Panc1 (cell line): Measurements from ENCODE around the gene CACTIN. TPM values are rescaled to one million over a fixed set of nuclear protein-coding genes. Genes with fewer than 3 reads are reported as not detected.

Experiments used
- ATAC-seq: fragments of 200-7000 bp; cut with Tn5 transposase; 2 replicates; pipeline ENCODE4 v1.9.1; 2020; ENCODE audit warnings: mild to moderate bottlenecking, moderate library complexity
- BruUV-seq: library from RNA; stranded (reverse); fragments of 400-500 nt; replicated peaks from 2 replicates; lab custom pipeline; 2021; lab: Mats Ljungman, UMichigan
- CTCF ChIA-PET: fragments of 300-600 bp; sonication (Branson Sonifier 250); formaldehyde crosslinking; loops from one replicate; lab custom pipeline; 2022; ENCODE audit warnings: antibody characterized with exemption; lab: Charles Lee
- POLR2A ChIA-PET: fragments of 300-600 bp; sonication (Branson Sonifier 250); formaldehyde crosslinking; loops from one replicate; lab custom pipeline; 2022; ENCODE audit warnings: antibody characterized with exemption; lab: Charles Lee
- DNase-seq: peaks from one replicate; pipeline ENCODE4 v3.0.0-alpha.2; 2010; ENCODE audit warnings: low read depth, low spot score
- H3K27ac ChIP-seq: 2 replicates; pipeline ENCODE4 v1.5.1; 2011; ENCODE audit warnings: mild to moderate bottlenecking, low read length, inconsistent platforms
- H3K27me3 ChIP-seq: fragments of 200-500 bp; sonication (Bioruptor generic); 2 replicates; pipeline ENCODE4 v1.6.0; 2014; ENCODE audit warnings: low read length, inconsistent platforms; ENCODE audit not compliant: control insufficient read depth, insufficient read depth
- H3K36me3 ChIP-seq: fragments of 200-500 bp; sonication (Bioruptor generic); 2 replicates; pipeline ENCODE4 v1.5.1; 2014; ENCODE audit warnings: inconsistent platforms, mild to moderate bottlenecking, low read length, moderate library complexity; ENCODE audit not compliant: control insufficient read depth, insufficient read depth
- H3K4me1 ChIP-seq: 2 replicates; pipeline ENCODE4 v1.5.1; 2011; ENCODE audit warnings: inconsistent platforms, mild to moderate bottlenecking, low read length, moderate library complexity; ENCODE audit not compliant: control insufficient read depth, insufficient read depth
- H3K4me3 ChIP-seq, 2 experiments: 2 replicates each; pipeline ENCODE4 v1.5.1; 2011 to 2012; ENCODE audit warnings: low read depth in 2 of 2, low read length in 2 of 2, mild to moderate bottlenecking in 2 of 2, inconsistent platforms in 1 of 2, moderate library complexity in 1 of 2
- H3K9me3 ChIP-seq: fragments of 200-500 bp; sonication (Bioruptor generic); 2 replicates; pipeline ENCODE4 v1.5.1; 2014; ENCODE audit warnings: low read depth, mild to moderate bottlenecking, inconsistent platforms, low read length, moderate library complexity; ENCODE audit not compliant: control insufficient read depth, insufficient read depth
- POLR2AphosphoS5 ChIP-seq: IDR thresholded peaks from 2 replicates; pipeline ENCODE4 v1.6.1; 2012; ENCODE audit warnings: mild to moderate bottlenecking, low read depth, low read length, moderate library complexity
- SIN3A ChIP-seq: IDR thresholded peaks from 2 replicates; pipeline ENCODE4 v1.6.1; 2012; ENCODE audit warnings: low read depth, mild to moderate bottlenecking, low read length, moderate library complexity, borderline replicate concordance; ENCODE audit not compliant: insufficient read depth
- TCF7L2 ChIP-seq: IDR thresholded peaks from 2 replicates; pipeline ENCODE4 v1.6.1; 2011; ENCODE audit warnings: mild to moderate bottlenecking, low read depth, low read length, inconsistent platforms
- in situ Hi-C: cut with HindIII; loops from 2 replicates; pipeline ENCODE4 v1.10.0; 2016; ENCODE audit warnings: low sequenced_read_pairs, low pct_unique_long_range_greater_than_20kb
- intact Hi-C: fragments of 100-400 bp; cut with micrococcal nuclease; formaldehyde crosslinking; loops from one replicate; pipeline ENCODE4 v1.10.0; 2022; ENCODE audit not compliant: unreplicated experiment
- total RNA-seq: library from RNA; stranded (reverse); gene quantifications from one replicate; pipeline ENCODE4 v1.2.1, GENCODE V29; 2021; ENCODE audit not compliant: unreplicated experiment
- TF ChIP-seq, protein P1 (sequence below): fragments of 450-650 bp; IDR thresholded peaks from 2 replicates; pipeline ENCODE4 v1.5.1; 2017; ENCODE audit warnings: mild to moderate bottlenecking
- TF ChIP-seq, protein P2 (sequence below), 2 experiments: IDR thresholded peaks; 2 replicates each; pipeline ENCODE4 v1.6.1; 2011 to 2012; ENCODE audit warnings: low read depth in 2 of 2, control low read depth in 1 of 2, low read length in 1 of 2, mild to moderate bottlenecking in 1 of 2, moderate library complexity in 1 of 2; ENCODE audit not compliant: insufficient read depth in 1 of 2

CACTIN gene
- total RNA-seq, 1 experiment from 2014 or later = 25.2 TPM

DNA sequence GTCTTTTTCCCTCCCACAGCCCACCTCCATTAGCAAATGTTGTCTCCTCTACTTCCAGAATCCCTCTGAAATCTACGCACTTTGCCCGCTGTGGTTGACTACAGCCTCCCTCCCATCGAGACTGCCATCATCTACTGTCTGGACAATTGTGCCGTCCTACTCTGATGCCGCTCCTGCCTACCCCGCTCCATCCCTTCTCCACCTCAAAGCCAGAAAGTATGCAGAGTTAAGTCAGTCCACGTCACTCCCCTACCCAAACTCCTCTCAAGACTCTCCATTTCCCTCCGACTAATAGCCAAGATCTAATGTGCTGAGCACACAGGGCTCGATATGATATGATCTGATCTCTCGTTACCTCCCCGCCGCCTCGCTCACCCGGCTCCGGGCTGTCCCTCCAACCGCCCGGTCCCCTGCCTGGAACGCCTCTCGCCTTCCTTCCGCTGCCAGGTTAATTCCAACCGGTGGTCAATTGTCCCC is 556 bp downstream of the CACTIN start:
- in situ Hi-C loops (no loop called here), intact Hi-C loops (no loop called here)
- TSS peak; percentile 83 for BruUV-seq
- Histone ChIP-seq H3K27ac (peak overlapping the region; percentile 88), H3K27me3 (no peaks in the 10 kb centered on the region), H3K4me1 (peaks cover 6% of the 10 kb centered on the region), H3K9me3 (no peaks in the 10 kb centered on the region), H3K4me3 (peak overlapping the region; percentile 84 to 93), H3K36me3 (peaks cover 5% of the 10 kb centered on the region; the same call in 1 of the 2 replicates)
- ChIA-PET CTCF (no interaction called here), POLR2A (no interaction called here)
- DNase-seq (no peak), ATAC-seq (peak; percentile 1; the same call in 1 of the 2 replicates)
- no peak for TF ChIP-seq POLR2AphosphoS5
- no peak for TF ChIP-seq TCF7L2
- TF ChIP-seq, protein P1, sequence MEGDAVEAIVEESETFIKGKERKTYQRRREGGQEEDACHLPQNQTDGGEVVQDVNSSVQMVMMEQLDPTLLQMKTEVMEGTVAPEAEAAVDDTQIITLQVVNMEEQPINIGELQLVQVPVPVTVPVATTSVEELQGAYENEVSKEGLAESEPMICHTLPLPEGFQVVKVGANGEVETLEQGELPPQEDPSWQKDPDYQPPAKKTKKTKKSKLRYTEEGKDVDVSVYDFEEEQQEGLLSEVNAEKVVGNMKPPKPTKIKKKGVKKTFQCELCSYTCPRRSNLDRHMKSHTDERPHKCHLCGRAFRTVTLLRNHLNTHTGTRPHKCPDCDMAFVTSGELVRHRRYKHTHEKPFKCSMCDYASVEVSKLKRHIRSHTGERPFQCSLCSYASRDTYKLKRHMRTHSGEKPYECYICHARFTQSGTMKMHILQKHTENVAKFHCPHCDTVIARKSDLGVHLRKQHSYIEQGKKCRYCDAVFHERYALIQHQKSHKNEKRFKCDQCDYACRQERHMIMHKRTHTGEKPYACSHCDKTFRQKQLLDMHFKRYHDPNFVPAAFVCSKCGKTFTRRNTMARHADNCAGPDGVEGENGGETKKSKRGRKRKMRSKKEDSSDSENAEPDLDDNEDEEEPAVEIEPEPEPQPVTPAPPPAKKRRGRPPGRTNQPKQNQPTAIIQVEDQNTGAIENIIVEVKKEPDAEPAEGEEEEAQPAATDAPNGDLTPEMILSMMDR = no peak
- TF ChIP-seq, protein P2, sequence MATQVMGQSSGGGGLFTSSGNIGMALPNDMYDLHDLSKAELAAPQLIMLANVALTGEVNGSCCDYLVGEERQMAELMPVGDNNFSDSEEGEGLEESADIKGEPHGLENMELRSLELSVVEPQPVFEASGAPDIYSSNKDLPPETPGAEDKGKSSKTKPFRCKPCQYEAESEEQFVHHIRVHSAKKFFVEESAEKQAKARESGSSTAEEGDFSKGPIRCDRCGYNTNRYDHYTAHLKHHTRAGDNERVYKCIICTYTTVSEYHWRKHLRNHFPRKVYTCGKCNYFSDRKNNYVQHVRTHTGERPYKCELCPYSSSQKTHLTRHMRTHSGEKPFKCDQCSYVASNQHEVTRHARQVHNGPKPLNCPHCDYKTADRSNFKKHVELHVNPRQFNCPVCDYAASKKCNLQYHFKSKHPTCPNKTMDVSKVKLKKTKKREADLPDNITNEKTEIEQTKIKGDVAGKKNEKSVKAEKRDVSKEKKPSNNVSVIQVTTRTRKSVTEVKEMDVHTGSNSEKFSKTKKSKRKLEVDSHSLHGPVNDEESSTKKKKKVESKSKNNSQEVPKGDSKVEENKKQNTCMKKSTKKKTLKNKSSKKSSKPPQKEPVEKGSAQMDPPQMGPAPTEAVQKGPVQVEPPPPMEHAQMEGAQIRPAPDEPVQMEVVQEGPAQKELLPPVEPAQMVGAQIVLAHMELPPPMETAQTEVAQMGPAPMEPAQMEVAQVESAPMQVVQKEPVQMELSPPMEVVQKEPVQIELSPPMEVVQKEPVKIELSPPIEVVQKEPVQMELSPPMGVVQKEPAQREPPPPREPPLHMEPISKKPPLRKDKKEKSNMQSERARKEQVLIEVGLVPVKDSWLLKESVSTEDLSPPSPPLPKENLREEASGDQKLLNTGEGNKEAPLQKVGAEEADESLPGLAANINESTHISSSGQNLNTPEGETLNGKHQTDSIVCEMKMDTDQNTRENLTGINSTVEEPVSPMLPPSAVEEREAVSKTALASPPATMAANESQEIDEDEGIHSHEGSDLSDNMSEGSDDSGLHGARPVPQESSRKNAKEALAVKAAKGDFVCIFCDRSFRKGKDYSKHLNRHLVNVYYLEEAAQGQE (IDR thresholded peaks at IDR 0.05; ENCODE audit: insufficient read depth in 1 of 2, low read depth in 2 of 2, low read length in 1 of 2) = no peak
- no peak for TF ChIP-seq SIN3A

DNA sequence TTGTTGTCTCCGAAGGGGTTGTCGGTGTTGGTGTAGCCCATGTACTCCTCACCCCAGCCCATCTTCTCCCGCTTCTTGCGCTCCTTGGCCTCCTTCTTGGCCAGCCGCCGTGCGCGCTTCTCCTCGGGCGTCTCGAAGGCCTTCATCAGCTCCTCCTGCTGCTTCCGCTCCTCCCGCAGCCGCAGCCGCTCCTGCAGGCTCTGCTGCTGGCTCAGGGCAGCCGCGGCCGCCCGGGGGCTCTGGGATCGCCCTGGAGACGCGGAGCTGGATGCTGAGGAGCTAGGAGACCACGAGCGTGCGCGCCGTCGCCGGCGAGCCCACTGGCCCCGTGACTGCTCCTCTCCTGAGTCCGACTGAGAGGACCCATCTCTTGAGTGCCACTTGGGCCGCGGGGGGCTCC is 2.9 kb downstream of the CACTIN start:
- no peaks in the 10 kb centered on the region for H3K27me3 ChIP-seq
- H3K4me3 ChIP-seq = no peak overlapping the region
- TF ChIP-seq POLR2AphosphoS5 = no peak
- no peak for TF ChIP-seq SIN3A
- no peak for TF ChIP-seq TCF7L2
- TF ChIP-seq, protein P2 (IDR thresholded peaks at IDR 0.05; ENCODE audit: insufficient read depth in 1 of 2, low read depth in 2 of 2, low read length in 1 of 2) = no peak
- TF ChIP-seq, protein P1 = no peak
- H3K36me3 ChIP-seq = peaks cover 5% of the 10 kb centered on the region; the same call in 1 of the 2 replicates
- intact Hi-C loops (no loop called here), in situ Hi-C loops (no loop called here)
- no TSS peak for BruUV-seq
- ChIA-PET CTCF (no interaction called here), POLR2A (no interaction called here)
- peaks cover 6% of the 10 kb centered on the region for H3K4me1 ChIP-seq
- DNase-seq = no peak
- H3K9me3 ChIP-seq = no peaks in the 10 kb centered on the region
- H3K27ac ChIP-seq = no peak overlapping the region
- no peak for ATAC-seq
